Neural crest cell (in vitro differentiated cells): Measurements from ENCODE around the gene HLA-DRB1. TPM values are rescaled to one million over a fixed set of nuclear protein-coding genes. Genes with fewer than 3 reads are reported as not detected.

Experiments
- DNase-seq: peaks from one replicate; pipeline ENCODE4 v3.0.0; 2021; ENCODE audit warnings: low read depth, mixed read lengths, low spot score
- H3K27ac Mint-ChIP-seq: one replicate; pipeline ENCODE4 v1.8.0; 2021; ENCODE audit warnings: mild to moderate bottlenecking, mixed read lengths; ENCODE audit not compliant: unreplicated experiment
- H3K27me3 Mint-ChIP-seq: 2 replicates; pipeline ENCODE4 v1.8.0; 2021; ENCODE audit warnings: low read depth, mild to moderate bottlenecking, mixed read lengths
- H3K36me3 Mint-ChIP-seq: 2 replicates; pipeline ENCODE4 v1.8.0; 2021; ENCODE audit warnings: low read depth, mild to moderate bottlenecking, mixed read lengths
- H3K4me1 Mint-ChIP-seq: 2 replicates; pipeline ENCODE4 v1.8.0; 2021; ENCODE audit warnings: mixed read lengths
- H3K4me3 Mint-ChIP-seq: one replicate; pipeline ENCODE4 v1.8.0; 2021; ENCODE audit warnings: mild to moderate bottlenecking, mixed read lengths
- H3K9me3 Mint-ChIP-seq: 2 replicates; pipeline ENCODE4 v1.8.0; 2021; ENCODE audit warnings: mixed read lengths
- CTCF ChIP-seq: fragments of 200-600 bp; sonication (generic); conservative IDR thresholded peaks from 2 replicates; pipeline ENCODE4 v1.5.0; 2021; ENCODE audit warnings: antibody characterized with exemption, mild to moderate bottlenecking
- total RNA-seq: library from RNA; stranded (reverse); gene quantifications from 2 replicates; pipeline ENCODE4 v1.2.1, GENCODE V29; 2021

HLA-DRB1 gene
- total RNA-seq, 1 donor from 2014 or later = 0.84 TPM

GRCh38 chr6:32607988-32608298, 18.3 kb upstream of the HLA-DRB1 start:
- TF ChIP-seq CTCF = no peak
- H3K4me3 Mint-ChIP-seq = no peak overlapping the region
- peaks cover 28% of the 10 kb centered on the region for H3K27me3 Mint-ChIP-seq
- no peaks in the 10 kb centered on the region for H3K36me3 Mint-ChIP-seq
- H3K4me1 Mint-ChIP-seq = no peaks in the 10 kb centered on the region
- no peaks in the 10 kb centered on the region for H3K9me3 Mint-ChIP-seq
- DNase-seq = no peak
- H3K27ac Mint-ChIP-seq = no peak overlapping the region

- peaks cover 32% of the 10 kb centered on the region for H3K27me3 Mint-ChIP-seq
- DNase-seq = no peak
- TF ChIP-seq CTCF = no peak
- H3K36me3 Mint-ChIP-seq = no peaks in the 10 kb centered on the region
- no peak overlapping the region for H3K4me3 Mint-ChIP-seq
- H3K4me1 Mint-ChIP-seq = no peaks in the 10 kb centered on the region
- H3K27ac Mint-ChIP-seq = no peak overlapping the region
- H3K9me3 Mint-ChIP-seq = no peaks in the 10 kb centered on the region
Observed at GRCh38 chr6:32607263-32607987, 17.8 kb upstream of the HLA-DRB1 start.

- no peak for DNase-seq
- Mint-ChIP-seq H3K27ac (no peak overlapping the region), H3K27me3 (peaks cover 32% of the 10 kb centered on the region), H3K4me3 (no peak overlapping the region), H3K4me1 (no peaks in the 10 kb centered on the region), H3K9me3 (no peaks in the 10 kb centered on the region), H3K36me3 (no peaks in the 10 kb centered on the region)
- no peak for TF ChIP-seq CTCF
Observed at GRCh38 chr6:32604434-32604877, 14.8 kb upstream of the HLA-DRB1 start.

- no peaks in the 10 kb centered on the region for H3K9me3 Mint-ChIP-seq
- DNase-seq = no peak
- peaks cover 33% of the 10 kb centered on the region for H3K27me3 Mint-ChIP-seq
- no peak overlapping the region for H3K27ac Mint-ChIP-seq
- no peak overlapping the region for H3K4me3 Mint-ChIP-seq
- TF ChIP-seq CTCF = no peak
- H3K4me1 Mint-ChIP-seq = no peaks in the 10 kb centered on the region
- H3K36me3 Mint-ChIP-seq = no peaks in the 10 kb centered on the region
Observed at GRCh38 chr6:32603888-32604287, 14.2 kb upstream of the HLA-DRB1 start.

- Mint-ChIP-seq H3K4me1 (no peaks in the 10 kb centered on the region), H3K36me3 (no peaks in the 10 kb centered on the region), H3K27me3 (peaks cover 31% of the 10 kb centered on the region), H3K4me3 (no peak overlapping the region), H3K9me3 (no peaks in the 10 kb centered on the region), H3K27ac (no peak overlapping the region)
- DNase-seq = no peak
- TF ChIP-seq CTCF = no peak
Observed at GRCh38 chr6:32603222-32603621, 13.6 kb upstream of the HLA-DRB1 start.
